Astrocyte (in vitro differentiated cells and primary cell): Measurements from ENCODE around the gene PLG.

Experiments used
- CTCF ChIP-seq: IDR thresholded peaks from 2 replicates; pipeline ENCODE4 v1.5.1; 2011; ENCODE audit warnings: low read depth, mild to moderate bottlenecking, inconsistent platforms, low read length, moderate library complexity; ENCODE audit not compliant: insufficient read depth
- EZH2 ChIP-seq: IDR thresholded peaks from 2 replicates; pipeline ENCODE4 v1.6.1; 2012; ENCODE audit warnings: mild to moderate bottlenecking, low read length, inconsistent platforms; ENCODE audit not compliant: insufficient read depth

- no peak for TF ChIP-seq CTCF
- no peak for TF ChIP-seq EZH2
Measured at GRCh38 chr6:160661216-160661615, 40.8 kb upstream of the PLG start.
